Lung microvascular endothelial cell (primary cell): Measurements from ENCODE around the gene SLC10A7. TPM values are rescaled to one million over a fixed set of nuclear protein-coding genes. Genes with fewer than 3 reads are reported as not detected.
"Not testable (repeated sequence)": the region's sequence is repeated elsewhere in the genome, so short reads cannot be mapped to it uniquely, and the experiment has no call there.

ENCODE experiments used
- DNase-seq, 2 donors: peaks; one replicate each; pipeline versions ENCODE4 v3.0.0 to v3.0.0-alpha.2; 2010; ENCODE audit warnings: low read depth in 2 of 2
- total RNA-seq: library from RNA; depleted of rRNA; stranded (reverse); fragments of >200 nt; gene quantifications from 2 replicates; pipeline ENCODE4 v1.2.1, GENCODE V29; 2014

The SLC10A7 gene
- total RNA-seq, 1 donor from 2014 or later, result 7.3 TPM

- no peak for DNase-seq
These were observed 162.0 kb downstream of the SLC10A7 start for GRCh38 chr4:146359771-146360170.

- DNase-seq, result not testable (repeated sequence)
These were observed 171.6 kb downstream of the SLC10A7 start for GRCh38 chr4:146350114-146350513.

DNA sequence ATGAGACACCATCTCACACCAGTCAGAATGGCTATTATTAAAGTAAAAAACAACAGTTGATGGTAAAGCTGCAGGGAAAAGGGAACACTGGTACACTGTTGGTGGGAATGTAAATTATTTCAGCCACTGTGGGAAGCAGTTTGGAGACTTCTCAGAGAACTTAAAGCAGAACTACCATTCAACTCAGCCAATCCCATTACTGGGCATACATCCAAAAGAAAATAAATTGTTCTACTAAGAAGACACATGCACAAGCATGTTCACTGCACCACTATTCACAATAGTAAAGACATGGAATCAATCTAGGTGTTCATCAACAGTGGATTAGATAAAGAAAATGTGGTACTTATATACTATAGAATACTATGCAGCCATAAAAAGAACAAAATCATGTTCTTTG is 172.4 kb downstream of the SLC10A7 start:
- DNase-seq, result no peak

DNA sequence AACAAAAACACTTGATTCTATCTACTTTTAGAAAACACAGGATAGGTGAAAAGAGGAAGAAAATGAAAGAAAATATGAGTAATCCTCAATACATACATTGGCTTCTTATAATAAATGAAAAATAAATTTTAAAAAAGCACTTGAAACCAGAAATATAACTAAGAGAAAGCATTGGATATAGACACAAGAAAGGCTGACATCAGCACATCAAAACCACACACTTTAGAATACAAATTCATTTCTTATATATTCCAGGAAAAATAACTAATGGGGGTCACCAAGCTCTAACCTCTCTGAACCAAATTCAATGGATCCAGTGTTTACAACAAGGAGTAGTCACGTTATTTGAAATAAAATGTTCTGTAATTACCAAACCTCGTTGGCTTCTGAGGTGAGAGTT is 173.9 kb downstream of the SLC10A7 start:
- DNase-seq, result no peak

- DNase-seq, result no peak
These were observed 175.5 kb downstream of the SLC10A7 start for GRCh38 chr4:146346276-146346675.

DNA sequence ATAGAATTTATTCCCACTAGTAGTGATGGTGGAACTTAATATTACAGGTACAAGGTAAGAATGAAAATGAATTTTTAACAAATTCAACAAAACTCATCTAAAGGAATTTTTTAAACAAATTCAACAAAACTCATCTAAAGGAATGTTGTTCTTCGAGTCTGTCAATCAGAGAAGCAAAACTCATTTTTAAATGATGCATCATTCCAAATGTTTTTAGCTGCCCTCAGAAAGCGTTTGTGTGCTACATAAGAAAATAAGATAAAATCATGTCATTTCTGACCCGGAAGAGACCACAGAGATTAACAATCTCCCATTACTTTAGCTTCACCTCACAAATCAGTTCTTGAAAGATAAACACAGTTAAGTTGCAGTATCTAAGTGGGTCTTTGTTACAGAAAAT is 178.0 kb downstream of the SLC10A7 start:
- no peak for DNase-seq

DNA sequence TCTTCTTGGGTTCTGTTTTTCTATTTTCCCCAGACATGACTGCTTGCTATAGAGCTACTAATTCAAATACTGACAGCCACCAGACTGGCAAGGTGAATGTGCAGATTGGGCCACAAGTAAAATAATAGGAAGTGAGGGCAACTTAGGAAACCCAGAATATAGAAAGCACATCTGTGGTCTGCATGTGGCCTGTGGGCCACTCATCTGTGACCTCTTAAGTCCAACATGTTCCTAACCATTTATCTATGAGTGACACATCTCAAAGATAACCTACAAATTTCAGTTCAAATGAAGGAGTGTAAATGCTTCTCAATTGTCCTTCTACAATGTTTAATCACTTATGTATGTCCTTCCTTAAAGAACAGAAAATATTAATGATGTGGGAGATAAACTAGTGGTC is 178.5 kb downstream of the SLC10A7 start:
- no peak for DNase-seq

DNA sequence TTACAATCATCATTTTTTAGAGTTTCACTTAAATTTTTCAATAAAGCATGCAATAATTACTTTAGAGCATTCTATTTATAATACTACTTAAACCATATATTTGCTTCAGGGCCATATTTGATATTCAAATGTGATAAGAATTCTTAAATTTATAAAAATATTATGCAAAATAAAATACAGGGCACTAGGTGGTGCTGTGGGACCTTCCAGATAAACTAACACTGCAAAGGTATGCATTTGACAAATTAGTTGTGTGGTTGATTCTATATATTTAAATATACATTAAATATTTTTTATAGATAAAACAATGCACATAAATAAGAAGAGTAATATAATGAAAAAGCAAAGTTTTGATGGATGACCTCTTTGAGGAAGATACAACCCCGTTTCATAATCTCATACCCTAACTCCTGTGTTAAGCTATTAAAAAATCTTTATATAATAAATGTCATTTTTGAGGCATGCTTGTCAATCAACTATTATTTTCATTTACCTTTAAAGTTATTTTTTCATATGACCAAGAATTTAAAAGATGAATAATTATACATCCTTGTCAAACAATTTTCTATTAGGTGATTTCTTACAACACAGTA is 179.0 kb downstream of the SLC10A7 start:
- peak; percentile 58 to 77 for DNase-seq

- peak; percentile 37 to 46 for DNase-seq
These were observed 180.9 kb downstream of the SLC10A7 start for GRCh38 chr4:146340798-146341197.

DNA sequence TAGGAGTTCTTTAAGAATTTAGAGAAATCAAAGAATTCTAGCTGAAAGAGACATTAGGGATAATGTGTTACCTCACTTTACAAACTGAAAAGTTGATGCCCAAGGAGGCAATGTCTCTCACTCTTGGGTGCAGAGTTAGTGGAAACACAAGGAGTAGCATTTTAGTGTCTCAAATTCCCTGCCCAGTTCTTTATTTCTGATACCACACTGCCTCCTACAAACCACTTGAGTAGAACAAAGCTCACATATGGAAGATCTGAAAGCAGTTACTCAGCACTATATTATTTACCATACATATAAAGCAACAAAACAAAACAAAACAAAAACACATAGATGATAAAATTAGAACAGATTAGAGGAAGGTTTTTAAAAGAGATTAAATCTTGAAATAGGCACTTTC is 183.2 kb downstream of the SLC10A7 start:
- DNase-seq, result peak in 1 of 2 donors; percentile 8

GRCh38 chr4:146336410-146336807 is 185.3 kb downstream of the SLC10A7 start:
- DNase-seq, result peak in 1 of 2 donors; percentile 49

- DNase-seq, result peak in 1 of 2 donors; percentile 20
These were observed 185.9 kb downstream of the SLC10A7 start for GRCh38 chr4:146335763-146336409.

DNA sequence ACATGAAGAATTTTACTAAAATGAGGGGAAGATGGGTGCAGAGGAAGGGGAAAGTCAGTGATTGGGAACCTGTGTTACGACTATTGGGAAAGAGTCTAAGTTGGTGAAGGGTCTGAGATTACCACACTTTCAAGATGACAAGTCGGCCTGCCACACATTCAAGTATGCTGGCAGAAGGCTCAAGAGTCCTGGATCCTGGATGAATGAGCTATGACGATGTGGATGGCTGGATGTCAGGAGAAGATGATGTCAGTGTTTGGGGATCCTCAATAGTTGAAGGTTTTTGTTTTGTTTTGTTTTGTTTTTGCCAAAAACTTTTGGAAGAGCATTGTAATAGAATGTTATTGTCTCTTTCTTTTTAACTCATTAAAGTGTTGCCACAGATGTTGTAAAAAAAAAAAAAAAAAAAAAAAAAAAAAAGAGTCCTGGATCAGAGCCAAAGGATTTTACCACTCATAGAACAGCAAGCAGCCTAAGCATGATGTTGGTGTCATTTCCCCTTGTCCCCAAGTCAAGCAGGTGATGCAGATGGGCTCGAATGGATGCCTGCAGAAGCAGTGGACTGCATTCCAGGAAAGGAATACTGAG is 186.8 kb downstream of the SLC10A7 start:
- peak in 1 of 2 donors; percentile 14 for DNase-seq

DNA sequence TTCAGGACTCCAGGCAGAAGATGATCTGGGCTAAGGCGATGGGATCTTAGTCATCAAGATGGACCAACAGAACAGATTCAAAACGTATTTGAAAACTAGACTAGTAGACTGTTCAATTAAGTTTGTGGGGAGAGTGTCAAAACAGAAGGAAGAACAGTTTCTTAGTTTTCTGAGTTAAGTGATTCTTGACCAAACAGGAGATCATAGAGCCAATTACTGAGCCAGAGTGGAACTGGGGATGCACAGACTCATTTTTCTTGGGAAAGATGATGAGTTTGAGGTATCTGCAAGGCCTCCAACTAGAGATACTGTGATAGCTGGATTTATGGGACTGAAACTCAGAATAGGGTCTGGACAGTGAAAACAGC is 187.9 kb downstream of the SLC10A7 start:
- DNase-seq, result no peak

GRCh38 chr4:146333187-146333894 is 188.4 kb downstream of the SLC10A7 start:
- no peak for DNase-seq

DNA sequence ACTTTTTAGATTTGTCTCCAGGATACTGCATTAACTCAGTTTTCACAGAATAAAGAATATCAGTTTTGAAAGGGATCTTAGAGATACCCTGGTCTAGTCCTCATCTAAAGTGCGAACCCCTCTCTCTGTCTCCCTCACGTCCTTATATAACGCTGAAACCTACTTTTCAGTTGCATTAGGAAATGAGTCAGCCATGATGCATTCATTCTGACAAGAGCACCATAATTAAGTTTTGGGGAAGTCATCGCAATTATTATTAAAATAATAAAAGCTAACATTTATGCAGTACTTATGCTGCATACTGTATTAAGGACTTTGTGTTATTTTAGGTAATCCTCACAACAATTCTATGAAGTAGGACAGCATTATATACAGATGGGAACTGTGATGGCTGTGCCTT is 191.3 kb downstream of the SLC10A7 start:
- peak in 1 of 2 donors; percentile 67 for DNase-seq

DNA sequence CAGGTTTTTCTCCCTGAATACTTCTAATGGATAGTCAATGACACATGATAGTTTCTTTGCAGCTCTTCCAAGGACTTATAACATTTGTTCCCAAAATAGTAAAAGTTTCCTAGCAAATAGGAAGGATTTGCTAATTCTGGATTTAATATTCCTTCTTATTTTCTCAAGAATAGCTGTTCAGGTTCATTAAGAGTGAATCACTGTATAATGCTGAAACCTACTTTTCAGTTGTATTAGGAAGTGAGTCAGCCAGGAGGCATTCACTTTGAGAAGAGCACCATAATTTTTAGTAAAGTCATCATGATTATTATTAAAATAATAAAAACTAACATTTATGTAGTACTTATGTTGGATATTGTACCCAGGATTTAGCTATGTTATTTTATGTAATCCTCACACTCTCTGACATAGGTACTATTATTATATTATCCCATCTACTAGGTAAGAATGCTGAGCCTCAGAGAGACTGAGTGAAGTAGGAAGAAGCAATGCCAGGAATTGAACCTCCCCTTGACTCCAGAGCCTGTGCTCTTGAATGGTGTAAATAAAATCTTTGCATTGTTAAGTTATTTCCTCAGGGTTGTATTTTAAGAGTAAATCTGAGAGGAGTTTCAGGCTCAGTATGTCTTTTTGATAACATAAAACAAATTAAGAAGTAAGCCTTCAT is 192.6 kb downstream of the SLC10A7 start:
- peak; percentile 49 to 86 for DNase-seq

- no peak for DNase-seq
These were observed 193.7 kb downstream of the SLC10A7 start for GRCh38 chr4:146327859-146328650.

- no peak for DNase-seq
These were observed 202.8 kb downstream of the SLC10A7 start for GRCh38 chr4:146318894-146319293.

DNA sequence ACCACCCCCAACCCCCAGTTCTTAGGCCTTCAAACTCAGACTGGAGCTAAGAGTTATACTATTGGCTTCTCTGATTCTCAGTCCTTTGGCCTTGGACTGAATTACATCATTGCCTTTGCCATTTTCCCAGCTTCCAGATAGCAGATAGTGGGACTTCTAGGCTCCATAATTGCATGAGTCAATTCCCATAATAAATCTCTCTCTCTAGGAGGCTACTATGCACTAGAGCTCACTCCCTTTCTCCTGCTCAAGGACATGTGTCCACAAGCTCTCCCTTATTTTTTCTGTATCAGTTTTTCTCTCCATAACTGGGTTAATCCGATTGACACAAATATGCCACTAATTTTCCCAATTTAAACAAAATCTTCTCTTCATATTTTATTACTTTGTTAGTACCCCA is 204.0 kb downstream of the SLC10A7 start:
- DNase-seq, result no peak

GRCh38 chr4:146315184-146315583 is 206.6 kb downstream of the SLC10A7 start:
- no peak for DNase-seq
